8988T (cell line): ENCODE results near the gene MRPL54.

Experiments used
- DNase-seq: peaks from one replicate; pipeline ENCODE4 v3.0.0; 2011

The MRPL54 gene

GRCh38 chr19:3770136-3770999 lies 7.9 kb downstream of the MRPL54 start:
- DNase-seq = no peak

- no peak for DNase-seq
Observed at GRCh38 chr19:3771000-3771905, 8.8 kb downstream of the MRPL54 start.

GRCh38 chr19:3771906-3772455 lies 9.5 kb downstream of the MRPL54 start, which contains the start of gene RAX2:
Gene RAX2 (minus strand): TSS chr19:3772228. CDS start chr19:3771742, 486 bp downstream.
- no peak for DNase-seq

GRCh38 chr19:3773814-3774515 lies 11.5 kb downstream of the MRPL54 start:
- no peak for DNase-seq

- DNase-seq = no peak
Observed at GRCh38 chr19:3774621-3775373, 12.3 kb downstream of the MRPL54 start.

- no peak for DNase-seq
Observed at GRCh38 chr19:3775374-3775711, 12.9 kb downstream of the MRPL54 start.

GRCh38 chr19:3775831-3776230 lies 13.3 kb downstream of the MRPL54 start:
- DNase-seq = no peak

- DNase-seq = no peak
Observed at GRCh38 chr19:3776479-3777040, 14.1 kb downstream of the MRPL54 start.

- no peak for DNase-seq
Observed at GRCh38 chr19:3778104-3778867, 15.8 kb downstream of the MRPL54 start.

GRCh38 chr19:3778899-3779723 lies 16.6 kb downstream of the MRPL54 start:
- DNase-seq = no peak

GRCh38 chr19:3780786-3781304 lies 18.4 kb downstream of the MRPL54 start:
- DNase-seq = no peak

- no peak for DNase-seq
Observed at GRCh38 chr19:3781603-3782002, 19.1 kb downstream of the MRPL54 start.

- no peak for DNase-seq
Observed at GRCh38 chr19:3782330-3782729, 19.8 kb downstream of the MRPL54 start.

GRCh38 chr19:3782903-3783302 lies 20.4 kb downstream of the MRPL54 start:
- DNase-seq = no peak

- no peak for DNase-seq
Observed at GRCh38 chr19:3783660-3784584, 21.4 kb downstream of the MRPL54 start.

GRCh38 chr19:3784607-3785450 lies 22.3 kb downstream of the MRPL54 start:
- DNase-seq = no peak

- DNase-seq = no peak
Observed at GRCh38 chr19:3785451-3785937, 23.0 kb downstream of the MRPL54 start.
